Measurements from ENCODE around the gene STRIP2.

- TF ChIP-seq CTCF (IDR thresholded peaks at IDR 0.05) (no peak), POLR2A (IDR thresholded peaks at IDR 0.05) (no peak)
These were observed 48.6 kb upstream of the STRIP2 start for GRCh38 chr7:129385598-129385997.
